GM21515 (cell line): ENCODE data around the gene CPA1.
"Not testable (repeated sequence)": the region's sequence is repeated elsewhere in the genome, so short reads cannot be mapped to it uniquely, and the experiment has no call there.

Source experiments
- ATAC-seq: cut with Tn5 transposase; IDR thresholded peaks from one replicate; pipeline ENCODE4 v1.9.1; 2021; ENCODE audit not compliant: unreplicated experiment

The CPA1 gene

GRCh38 chr7:130371046-130371445 is 9.2 kb upstream of the CPA1 start:
- ATAC-seq = no peak

GRCh38 chr7:130372402-130373165 is 7.7 kb upstream of the CPA1 start:
- no peak for ATAC-seq

GRCh38 chr7:130374507-130374906 is 5.8 kb upstream of the CPA1 start:
- ATAC-seq = no peak

GRCh38 chr7:130376461-130376860 is 3.8 kb upstream of the CPA1 start:
- not testable (repeated sequence) for ATAC-seq

GRCh38 chr7:130377178-130377577 is 3.1 kb upstream of the CPA1 start:
- ATAC-seq = no peak

- ATAC-seq = no peak
Observed at GRCh38 chr7:130379019-130379418, 1.3 kb upstream of the CPA1 start.

- ATAC-seq = no peak
Observed at GRCh38 chr7:130379532-130379920, 768 bp upstream of the CPA1 start.

GRCh38 chr7:130380861-130381455 is 664 bp downstream of the CPA1 start:
- no peak for ATAC-seq

GRCh38 chr7:130381468-130382312 is 1.4 kb downstream of the CPA1 start:
- no peak for ATAC-seq

GRCh38 chr7:130383187-130383980 is 3.1 kb downstream of the CPA1 start:
- ATAC-seq = no peak

GRCh38 chr7:130384371-130384801 is 4.1 kb downstream of the CPA1 start:
- ATAC-seq = no peak

GRCh38 chr7:130384841-130385599 is 4.7 kb downstream of the CPA1 start:
- ATAC-seq = no peak

- ATAC-seq = no peak
Observed at GRCh38 chr7:130385600-130386066, 5.3 kb downstream of the CPA1 start.

- ATAC-seq = no peak
Observed at GRCh38 chr7:130386876-130387275, 6.6 kb downstream of the CPA1 start.

- ATAC-seq = no peak
Observed at GRCh38 chr7:130387306-130387627, 7.0 kb downstream of the CPA1 start.

GRCh38 chr7:130387628-130388403 is 7.5 kb downstream of the CPA1 start:
- ATAC-seq = no peak

GRCh38 chr7:130388671-130389070 is 8.4 kb downstream of the CPA1 start:
- ATAC-seq = no peak

GRCh38 chr7:130390486-130390885 is 10.2 kb downstream of the CPA1 start:
- ATAC-seq = no peak

- no peak for ATAC-seq
Observed at GRCh38 chr7:130393101-130393561, 12.8 kb downstream of the CPA1 start.
